H7 (cell line): ENCODE measurements around the gene CFAP157. TPM values are rescaled to one million over a fixed set of nuclear protein-coding genes. Genes with fewer than 3 reads are reported as not detected.

Source experiments
- DNase-seq: peaks from one replicate; pipeline ENCODE4 v3.0.0; 2012
- H3K27me3 ChIP-seq: 2 replicates; pipeline ENCODE4 v1.6.0; 2011; ENCODE audit warnings: mild to moderate bottlenecking, low read length; ENCODE audit not compliant: control insufficient read depth, insufficient read depth
- H3K36me3 ChIP-seq: replicated peaks from 2 replicates; pipeline ENCODE4 v1.5.1; 2011; ENCODE audit warnings: low read length; ENCODE audit not compliant: control insufficient read depth, insufficient read depth
- H3K4me3 ChIP-seq: 2 replicates; pipeline ENCODE4 v1.5.1; 2011; ENCODE audit warnings: low read depth, mild to moderate bottlenecking, control low read depth, low read length, moderate library complexity; ENCODE audit not compliant: insufficient read depth
- total RNA-seq: library from RNA; depleted of rRNA; stranded (reverse); fragments of >200 nt; shearing (Covaris generic); gene quantifications from 2 replicates; pipeline ENCODE4 v1.2.3, GENCODE V29; 2014; rRNA removed

Gene CFAP157
- not detected in 2 replicates for total RNA-seq

- DNase-seq = peak; percentile 92
- no peaks in the 10 kb centered on the region for H3K27me3 ChIP-seq
- H3K36me3 ChIP-seq = no peaks in the 10 kb centered on the region
- no peak within 1 kb of the TSS for H3K4me3 ChIP-seq
Measured at GRCh38 chr9:127706836-127707241, at the start of gene CFAP157. Gene CFAP157, plus strand, starts transcription at chr9:127706988. Its CDS starts 44 bp downstream, at chr9:127707032.

GRCh38 chr9:127658428-127658827 is 48.4 kb upstream of the CFAP157 start:
- Histone ChIP-seq H3K27me3 (no peaks in the 10 kb centered on the region), H3K36me3 (peaks cover 3% of the 10 kb centered on the region), H3K4me3 (no peak overlapping the region)
- DNase-seq = no peak

GRCh38 chr9:127660886-127661741 is 45.7 kb upstream of the CFAP157 start:
- DNase-seq = peak; percentile 63
- H3K4me3 ChIP-seq = no peak overlapping the region
- H3K27me3 ChIP-seq = no peaks in the 10 kb centered on the region
- H3K36me3 ChIP-seq = peaks cover 6% of the 10 kb centered on the region

GRCh38 chr9:127662617-127663016 is 44.2 kb upstream of the CFAP157 start:
- Histone ChIP-seq H3K36me3 (peaks cover 6% of the 10 kb centered on the region), H3K27me3 (no peaks in the 10 kb centered on the region), H3K4me3 (no peak overlapping the region)
- DNase-seq = no peak

- peaks cover 6% of the 10 kb centered on the region for H3K36me3 ChIP-seq
- no peak for DNase-seq
- H3K4me3 ChIP-seq = no peak overlapping the region
- no peaks in the 10 kb centered on the region for H3K27me3 ChIP-seq
Measured at GRCh38 chr9:127664324-127664677, 42.5 kb upstream of the CFAP157 start.

GRCh38 chr9:127664678-127665507 is 41.9 kb upstream of the CFAP157 start:
- peaks cover 9% of the 10 kb centered on the region for H3K36me3 ChIP-seq
- no peaks in the 10 kb centered on the region for H3K27me3 ChIP-seq
- DNase-seq = no peak
- no peak overlapping the region for H3K4me3 ChIP-seq

- no peak for DNase-seq
- H3K27me3 ChIP-seq = no peaks in the 10 kb centered on the region
- no peak overlapping the region for H3K4me3 ChIP-seq
Measured at GRCh38 chr9:127667127-127667844, 39.5 kb upstream of the CFAP157 start.

GRCh38 chr9:127667906-127668305 is 38.9 kb upstream of the CFAP157 start:
- Histone ChIP-seq H3K4me3 (no peak overlapping the region), H3K27me3 (no peaks in the 10 kb centered on the region), H3K36me3 (peaks cover 14% of the 10 kb centered on the region)
- no peak for DNase-seq

More at GRCh38 chr9:127667127-127667844, 39.5 kb upstream of the CFAP157 start:
- H3K36me3 ChIP-seq = peaks cover 16% of the 10 kb centered on the region

- no peaks in the 10 kb centered on the region for H3K27me3 ChIP-seq
- no peak for DNase-seq
- H3K4me3 ChIP-seq = no peak overlapping the region
- peaks cover 20% of the 10 kb centered on the region for H3K36me3 ChIP-seq
Measured at GRCh38 chr9:127673234-127673633, 33.6 kb upstream of the CFAP157 start.

GRCh38 chr9:127676638-127677037 is 30.1 kb upstream of the CFAP157 start:
- no peak for DNase-seq
- Histone ChIP-seq H3K36me3 (peaks cover 19% of the 10 kb centered on the region), H3K27me3 (no peaks in the 10 kb centered on the region), H3K4me3 (no peak overlapping the region)

GRCh38 chr9:127679506-127679905 is 27.3 kb upstream of the CFAP157 start:
- Histone ChIP-seq H3K36me3 (peaks cover 28% of the 10 kb centered on the region), H3K4me3 (no peak overlapping the region), H3K27me3 (no peaks in the 10 kb centered on the region)
- DNase-seq = no peak

GRCh38 chr9:127680226-127680625 is 26.6 kb upstream of the CFAP157 start:
- no peak for DNase-seq
- H3K36me3 ChIP-seq = peaks cover 26% of the 10 kb centered on the region
- no peak overlapping the region for H3K4me3 ChIP-seq
- H3K27me3 ChIP-seq = no peaks in the 10 kb centered on the region

- no peak overlapping the region for H3K4me3 ChIP-seq
- H3K27me3 ChIP-seq = no peaks in the 10 kb centered on the region
- no peak for DNase-seq
- H3K36me3 ChIP-seq = peaks cover 26% of the 10 kb centered on the region
Measured at GRCh38 chr9:127680846-127681245, 25.9 kb upstream of the CFAP157 start.

GRCh38 chr9:127682351-127683136 is 24.2 kb upstream of the CFAP157 start:
- DNase-seq = no peak
- Histone ChIP-seq H3K4me3 (no peak overlapping the region), H3K27me3 (no peaks in the 10 kb centered on the region), H3K36me3 (peaks cover 21% of the 10 kb centered on the region)
